ENCODE results near the gene TFG.

The TFG gene

GRCh38 chr3:100709842-100710260 lies 557 bp downstream of the TFG start:
- H3K4me3 ChIP-seq (ENCODE audit: low read length), result peak overlapping the region; percentile 80
- peak overlapping the region; percentile 89 for H3K4me2 ChIP-seq (ENCODE audit: low read length)
- H3K36me3 ChIP-seq (ENCODE audit: insufficient read depth, low read length), result peaks cover 24% of the 10 kb centered on the region
- no peaks in the 10 kb centered on the region for H3K27me3 ChIP-seq (ENCODE audit: control insufficient read depth, insufficient read depth, low read length)
- no peaks in the 10 kb centered on the region for H3K9me3 ChIP-seq (replicated peaks; ENCODE audit: low read length)
- peaks cover 27% of the 10 kb centered on the region for H3K4me1 ChIP-seq (ENCODE audit: control insufficient read depth, insufficient read depth, low read length)
- peak overlapping the region; percentile 89 for H3K9ac ChIP-seq (ENCODE audit: low read depth, low read length)

DNA sequence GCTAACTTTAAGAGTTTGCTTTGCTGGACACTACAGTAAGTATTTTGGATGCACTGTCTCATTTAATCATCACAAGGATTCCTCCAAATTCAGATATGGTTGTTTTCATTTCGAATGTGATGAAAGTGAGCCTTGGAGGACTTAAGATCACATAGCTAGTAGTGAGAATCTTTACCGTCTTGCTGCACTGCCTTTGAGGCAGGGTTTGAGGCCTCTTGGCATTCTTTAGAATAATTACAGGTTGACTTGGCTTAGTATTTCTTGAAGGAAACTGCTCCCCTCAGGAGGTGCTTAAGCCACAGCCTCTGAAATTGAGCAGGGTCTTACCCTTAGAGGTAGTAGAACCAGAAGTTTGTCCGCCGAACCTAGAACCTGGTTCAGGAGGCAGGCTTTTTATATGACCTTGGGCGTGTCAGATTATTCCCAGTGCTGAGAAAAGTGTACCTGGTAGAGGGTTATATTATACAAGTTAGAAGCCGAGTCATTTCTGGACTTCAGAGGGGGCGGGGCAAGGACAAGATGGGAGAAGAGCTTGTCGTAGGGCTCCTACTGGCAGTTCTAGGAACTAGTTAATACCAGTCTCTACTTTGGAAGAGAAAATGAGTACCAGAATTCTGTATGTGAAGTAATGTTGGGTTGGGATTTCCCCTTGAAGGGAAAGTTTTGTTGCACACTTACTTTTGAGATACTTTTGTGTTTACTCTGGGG lies 1.1 kb downstream of the TFG start:
- Histone ChIP-seq H3K4me1 (ENCODE audit: control insufficient read depth, insufficient read depth, low read length) (peaks cover 27% of the 10 kb centered on the region), H3K4me3 (ENCODE audit: low read length) (peak overlapping the region; percentile 80), H3K9ac (ENCODE audit: low read depth, low read length) (peak overlapping the region; percentile 89)

DNA sequence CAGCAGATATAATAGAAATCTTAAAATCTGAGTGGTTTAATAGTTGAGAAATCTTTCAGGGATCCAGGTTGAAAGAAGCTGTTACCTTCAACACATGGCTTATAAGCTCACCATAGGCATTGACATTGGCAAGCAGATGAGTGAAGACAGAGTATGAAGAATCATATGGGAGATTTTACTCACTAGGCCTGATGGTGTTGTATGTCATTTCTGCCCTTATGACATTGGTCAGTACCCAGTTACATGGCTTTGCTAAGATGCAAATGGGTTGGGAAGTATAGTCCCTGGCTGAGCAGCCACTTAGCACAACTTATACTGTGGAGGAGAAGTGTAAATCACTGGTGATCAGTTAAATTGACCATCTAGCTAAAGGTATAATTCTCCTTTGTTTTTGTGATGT lies 5.9 kb downstream of the TFG start:
- H3K36me3 ChIP-seq (ENCODE audit: insufficient read depth, low read length), result peaks cover 46% of the 10 kb centered on the region
- H3K27me3 ChIP-seq (ENCODE audit: control insufficient read depth, insufficient read depth, low read length), result no peaks in the 10 kb centered on the region
- peaks cover 29% of the 10 kb centered on the region for H3K4me1 ChIP-seq (ENCODE audit: control insufficient read depth, insufficient read depth, low read length)
- H3K4me3 ChIP-seq (ENCODE audit: low read length), result no peak overlapping the region
- H3K9ac ChIP-seq (ENCODE audit: low read depth, low read length), result no peak overlapping the region
- H3K9me3 ChIP-seq (replicated peaks; ENCODE audit: low read length), result no peaks in the 10 kb centered on the region
- no peak overlapping the region for H3K4me2 ChIP-seq (ENCODE audit: low read length)

More for the DNA sequence above, 1.1 kb downstream of the TFG start:
- H3K4me2 ChIP-seq (ENCODE audit: low read length), result peak overlapping the region; percentile 89
- H3K27me3 ChIP-seq (ENCODE audit: control insufficient read depth, insufficient read depth, low read length), result no peaks in the 10 kb centered on the region
- H3K36me3 ChIP-seq (ENCODE audit: insufficient read depth, low read length), result peaks cover 29% of the 10 kb centered on the region
- H3K9me3 ChIP-seq (replicated peaks; ENCODE audit: low read length), result no peaks in the 10 kb centered on the region

- H3K9ac ChIP-seq (ENCODE audit: low read depth, low read length), result no peak overlapping the region
- H3K4me1 ChIP-seq (ENCODE audit: control insufficient read depth, insufficient read depth, low read length), result peaks cover 16% of the 10 kb centered on the region
- H3K4me2 ChIP-seq (ENCODE audit: low read length), result no peak overlapping the region
- H3K4me3 ChIP-seq (ENCODE audit: low read length), result no peak overlapping the region
- no peaks in the 10 kb centered on the region for H3K27me3 ChIP-seq (ENCODE audit: control insufficient read depth, insufficient read depth, low read length)
- H3K9me3 ChIP-seq (replicated peaks; ENCODE audit: low read length), result no peaks in the 10 kb centered on the region
- H3K36me3 ChIP-seq (ENCODE audit: insufficient read depth, low read length), result peaks cover 56% of the 10 kb centered on the region
These were observed 7.8 kb downstream of the TFG start for GRCh38 chr3:100717063-100717462.

GRCh38 chr3:100717637-100718487 lies 8.6 kb downstream of the TFG start:
- no peak overlapping the region for H3K4me3 ChIP-seq (ENCODE audit: low read length)
- H3K27me3 ChIP-seq (ENCODE audit: control insufficient read depth, insufficient read depth, low read length), result no peaks in the 10 kb centered on the region
- H3K9ac ChIP-seq (ENCODE audit: low read depth, low read length), result no peak overlapping the region
- H3K4me2 ChIP-seq (ENCODE audit: low read length), result no peak overlapping the region
- peaks cover 64% of the 10 kb centered on the region for H3K36me3 ChIP-seq (ENCODE audit: insufficient read depth, low read length)
- no peaks in the 10 kb centered on the region for H3K9me3 ChIP-seq (replicated peaks; ENCODE audit: low read length)
- peaks cover 9% of the 10 kb centered on the region for H3K4me1 ChIP-seq (ENCODE audit: control insufficient read depth, insufficient read depth, low read length)

DNA sequence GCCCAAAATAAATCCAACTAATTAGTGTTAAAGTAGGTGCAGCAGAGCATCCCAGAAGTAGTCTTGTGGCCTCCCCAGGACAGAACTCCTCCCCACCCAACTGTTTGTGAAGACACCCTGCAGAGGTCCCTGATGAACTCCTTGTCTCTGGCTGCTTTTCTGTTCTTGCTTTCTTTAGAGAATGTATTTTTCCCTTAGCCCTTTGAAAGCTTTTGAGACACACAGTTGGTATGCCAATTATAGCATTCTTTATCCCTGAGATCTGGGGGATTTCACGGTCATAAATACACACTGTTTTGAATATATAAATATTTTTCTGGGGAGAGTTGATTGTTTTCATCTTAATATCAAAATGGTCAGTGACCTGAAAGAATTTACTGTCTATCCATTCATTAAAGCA lies 9.8 kb downstream of the TFG start:
- H3K36me3 ChIP-seq (ENCODE audit: insufficient read depth, low read length), result peaks cover 63% of the 10 kb centered on the region

DNA sequence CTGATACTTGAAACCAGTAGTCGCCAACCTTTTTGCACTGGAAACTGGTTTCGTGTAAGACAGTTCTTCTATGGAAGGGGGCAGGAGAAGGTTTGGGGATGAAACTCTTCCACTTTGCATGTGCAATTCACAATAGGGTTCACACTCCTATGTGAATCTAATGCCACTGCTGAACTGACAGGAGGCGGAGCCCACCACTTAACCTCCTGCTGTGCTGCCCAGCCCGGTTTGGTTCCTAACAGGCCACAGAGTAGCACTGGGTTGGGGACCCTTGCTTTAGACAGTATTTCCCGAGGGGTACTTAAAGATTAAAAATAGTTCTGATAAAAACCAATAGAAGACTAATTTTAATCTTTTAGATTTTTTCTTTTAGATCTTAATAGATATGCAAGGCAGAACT lies 11.1 kb downstream of the TFG start:
- Histone ChIP-seq H3K9ac (ENCODE audit: low read depth, low read length) (no peak overlapping the region), H3K27me3 (ENCODE audit: control insufficient read depth, insufficient read depth, low read length) (no peaks in the 10 kb centered on the region)

More for the DNA sequence above, 9.8 kb downstream of the TFG start:
- Histone ChIP-seq H3K4me3 (ENCODE audit: low read length) (no peak overlapping the region), H3K9me3 (replicated peaks; ENCODE audit: low read length) (no peaks in the 10 kb centered on the region), H3K9ac (ENCODE audit: low read depth, low read length) (no peak overlapping the region), H3K4me1 (ENCODE audit: control insufficient read depth, insufficient read depth, low read length) (peaks cover 7% of the 10 kb centered on the region), H3K4me2 (ENCODE audit: low read length) (no peak overlapping the region), H3K27me3 (ENCODE audit: control insufficient read depth, insufficient read depth, low read length) (no peaks in the 10 kb centered on the region)

GRCh38 chr3:100725935-100726513 lies 16.7 kb downstream of the TFG start:
- H3K36me3 ChIP-seq (ENCODE audit: insufficient read depth, low read length), result peaks cover 72% of the 10 kb centered on the region
- no peaks in the 10 kb centered on the region for H3K9me3 ChIP-seq (replicated peaks; ENCODE audit: low read length)
- H3K4me1 ChIP-seq (ENCODE audit: control insufficient read depth, insufficient read depth, low read length), result peaks cover 4% of the 10 kb centered on the region
- no peak overlapping the region for H3K9ac ChIP-seq (ENCODE audit: low read depth, low read length)
- H3K4me2 ChIP-seq (ENCODE audit: low read length), result no peak overlapping the region
- no peaks in the 10 kb centered on the region for H3K27me3 ChIP-seq (ENCODE audit: control insufficient read depth, insufficient read depth, low read length)
- no peak overlapping the region for H3K4me3 ChIP-seq (ENCODE audit: low read length)

More for the DNA sequence above, 11.1 kb downstream of the TFG start:
- Histone ChIP-seq H3K4me2 (ENCODE audit: low read length) (no peak overlapping the region), H3K4me1 (ENCODE audit: control insufficient read depth, insufficient read depth, low read length) (peaks cover 7% of the 10 kb centered on the region), H3K36me3 (ENCODE audit: insufficient read depth, low read length) (peaks cover 50% of the 10 kb centered on the region), H3K4me3 (ENCODE audit: low read length) (no peak overlapping the region), H3K9me3 (replicated peaks; ENCODE audit: low read length) (no peaks in the 10 kb centered on the region)

- Histone ChIP-seq H3K27me3 (ENCODE audit: control insufficient read depth, insufficient read depth, low read length) (no peaks in the 10 kb centered on the region), H3K4me3 (ENCODE audit: low read length) (no peak overlapping the region), H3K36me3 (ENCODE audit: insufficient read depth, low read length) (peaks cover 71% of the 10 kb centered on the region), H3K4me2 (ENCODE audit: low read length) (no peak overlapping the region), H3K4me1 (ENCODE audit: control insufficient read depth, insufficient read depth, low read length) (peaks cover 4% of the 10 kb centered on the region), H3K9me3 (replicated peaks; ENCODE audit: low read length) (no peaks in the 10 kb centered on the region), H3K9ac (ENCODE audit: low read depth, low read length) (no peak overlapping the region)
These were observed 17.4 kb downstream of the TFG start for GRCh38 chr3:100726706-100727105.

DNA sequence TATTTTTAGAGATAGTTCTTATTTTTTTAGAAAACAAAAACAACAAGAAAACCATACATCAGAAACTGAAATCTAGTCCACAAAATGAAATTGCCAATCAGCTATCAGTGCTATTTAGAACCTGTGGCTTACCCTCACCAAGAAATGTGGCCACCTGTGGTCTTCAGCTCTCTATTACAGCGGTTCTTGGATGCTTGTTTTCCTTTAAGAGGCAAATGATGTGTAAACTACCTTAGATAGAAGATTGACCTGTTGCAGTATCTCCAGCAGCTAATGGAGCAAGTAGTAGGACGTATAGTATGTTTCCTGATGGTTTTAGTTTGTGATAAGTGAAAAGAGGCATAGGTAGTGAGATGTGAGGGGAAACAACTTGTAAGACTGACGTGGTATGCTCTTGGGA lies 21.2 kb downstream of the TFG start:
- no peaks in the 10 kb centered on the region for H3K9me3 ChIP-seq (replicated peaks; ENCODE audit: low read length)
- H3K9ac ChIP-seq (ENCODE audit: low read depth, low read length), result no peak overlapping the region
- H3K36me3 ChIP-seq (ENCODE audit: insufficient read depth, low read length), result peaks cover 89% of the 10 kb centered on the region
- H3K4me1 ChIP-seq (ENCODE audit: control insufficient read depth, insufficient read depth, low read length), result peaks cover 4% of the 10 kb centered on the region
- H3K27me3 ChIP-seq (ENCODE audit: control insufficient read depth, insufficient read depth, low read length), result no peaks in the 10 kb centered on the region
- H3K4me3 ChIP-seq (ENCODE audit: low read length), result no peak overlapping the region
- H3K4me2 ChIP-seq (ENCODE audit: low read length), result no peak overlapping the region

- Histone ChIP-seq H3K36me3 (ENCODE audit: insufficient read depth, low read length) (peaks cover 88% of the 10 kb centered on the region), H3K4me3 (ENCODE audit: low read length) (no peak overlapping the region)
These were observed 23.1 kb downstream of the TFG start for GRCh38 chr3:100732435-100732834.

More at GRCh38 chr3:100732435-100732834, 23.1 kb downstream of the TFG start:
- Histone ChIP-seq H3K27me3 (ENCODE audit: control insufficient read depth, insufficient read depth, low read length) (no peaks in the 10 kb centered on the region), H3K4me1 (ENCODE audit: control insufficient read depth, insufficient read depth, low read length) (peaks cover 4% of the 10 kb centered on the region), H3K9me3 (replicated peaks; ENCODE audit: low read length) (no peaks in the 10 kb centered on the region), H3K9ac (ENCODE audit: low read depth, low read length) (no peak overlapping the region), H3K4me2 (ENCODE audit: low read length) (no peak overlapping the region)

All from skeletal muscle satellite cell (primary cell).